Keratinocyte (primary cell): ENCODE data around the gene PHYHIPL.

Source experiments
- CTCF ChIP-seq, 3 experiments: IDR thresholded peaks in 1 of 3; conservative IDR thresholded peaks in 1 of 3; optimal IDR thresholded peaks in 1 of 3; 2 replicates in 2 of 3; 3 replicates in 1 of 3; pipeline versions ENCODE3 to v1.5.1; 2011; ENCODE audit warnings: low read length in 3 of 3, mild to moderate bottlenecking in 3 of 3, moderate library complexity in 2 of 3, control low read depth in 1 of 3, inconsistent platforms in 1 of 3; ENCODE audit not compliant: insufficient read depth in 2 of 3; ENCODE audit errors: extremely low read depth in 1 of 3
- EZH2 ChIP-seq: IDR thresholded peaks from one replicate; pipeline ENCODE4 v1.6.1; 2012; ENCODE audit warnings: inconsistent platforms, mild to moderate bottlenecking, low read length, moderate library complexity

GRCh38 chr10:59240582-59241183, 64.2 kb downstream of the PHYHIPL start:
- TF ChIP-seq EZH2, result no peak
- peak in 2 of 3 experiments; percentile 11 to 28 for TF ChIP-seq CTCF (optimal IDR thresholded peaks at IDR 0.05 in 1 of 3, IDR thresholded peaks at IDR 0.05 in 1 of 3, conservative IDR thresholded peaks at IDR 0.05 in 1 of 3; ENCODE audit: extremely low read depth in 1 of 3, insufficient read depth in 2 of 3, low read length in 3 of 3)
